GM21576 (cell line): ENCODE measurements around the gene ACOX1.

Source experiments
- ATAC-seq: cut with Tn5 transposase; IDR thresholded peaks from one replicate; pipeline ENCODE4 v1.9.1; 2021; ENCODE audit warnings: mild to moderate bottlenecking, moderate library complexity; ENCODE audit not compliant: unreplicated experiment

The ACOX1 gene

GRCh38 chr17:75978938-75979704 lies at the start of gene ACOX1, which contains the start of gene TEN1:
Gene ACOX1, minus strand, starts transcription at chr17:75979166. Its CDS starts 93 bp downstream, at chr17:75979073.
Gene TEN1, plus strand, starts transcription at chr17:75979240. Its CDS starts 6,953 bp downstream, at chr17:75986193.
- peak; percentile 84 for ATAC-seq

GRCh38 chr17:76027159-76027839 lies 48.3 kb upstream of the ACOX1 start, which contains the start of gene EVPL:
Gene EVPL, minus strand, starts transcription at chr17:76027306. Its CDS starts 108 bp downstream, at chr17:76027198.
- no peak for ATAC-seq

- ATAC-seq: no peak
Measured at GRCh38 chr17:76026714-76027158, 47.8 kb upstream of the ACOX1 start.

GRCh38 chr17:76025294-76025693 lies 46.3 kb upstream of the ACOX1 start:
- ATAC-seq: no peak

GRCh38 chr17:76024353-76024752 lies 45.4 kb upstream of the ACOX1 start:
- ATAC-seq: no peak

GRCh38 chr17:76023900-76024237 lies 44.9 kb upstream of the ACOX1 start:
- ATAC-seq: no peak

GRCh38 chr17:76022973-76023899 lies 44.3 kb upstream of the ACOX1 start:
- no peak for ATAC-seq

GRCh38 chr17:76022285-76022684 lies 43.3 kb upstream of the ACOX1 start:
- no peak for ATAC-seq

GRCh38 chr17:76019833-76020467 lies 41.0 kb upstream of the ACOX1 start:
- no peak for ATAC-seq

- ATAC-seq: no peak
Measured at GRCh38 chr17:76018801-76019200, 39.8 kb upstream of the ACOX1 start.

- no peak for ATAC-seq
Measured at GRCh38 chr17:76018340-76018680, 39.3 kb upstream of the ACOX1 start.

- ATAC-seq: no peak
Measured at GRCh38 chr17:76017481-76018339, 38.7 kb upstream of the ACOX1 start.

- no peak for ATAC-seq
Measured at GRCh38 chr17:76014925-76015261, 35.9 kb upstream of the ACOX1 start.

- no peak for ATAC-seq
Measured at GRCh38 chr17:76014100-76014924, 35.3 kb upstream of the ACOX1 start.

GRCh38 chr17:76013377-76013932 lies 34.5 kb upstream of the ACOX1 start:
- no peak for ATAC-seq

- ATAC-seq: no peak
Measured at GRCh38 chr17:76011951-76012350, 33.0 kb upstream of the ACOX1 start.

- no peak for ATAC-seq
Measured at GRCh38 chr17:76009969-76010661, 31.1 kb upstream of the ACOX1 start.

- ATAC-seq: no peak
Measured at GRCh38 chr17:76009447-76009846, 30.5 kb upstream of the ACOX1 start.
